ENCODE data around the gene LRTM1. TPM values are rescaled to one million over a fixed set of nuclear protein-coding genes. Genes with fewer than 3 reads are reported as not detected.

The LRTM1 gene
- total RNA-seq, 4 donors from 2014 or later: not detected

- H3K27ac ChIP-seq (replicated peaks in 1 of 4): peak overlapping the region; percentile 84 to 90 (median 88)
- 96% methylated on average over 3 of the region's 3 CpGs for WGBS
- H3K4me1 ChIP-seq: peaks cover 14 to 65% (median 56%) of the 10 kb centered on the region in 4 donors
- H3K36me3 ChIP-seq: no peaks in the 10 kb centered on the region
- no peaks in the 10 kb centered on the region for H3K27me3 ChIP-seq
- DNase-seq (ENCODE audit: extremely low spot score): no peak
- H3K9me3 ChIP-seq: no peaks in the 10 kb centered on the region
- TF ChIP-seq CTCF (IDR thresholded peaks at IDR 0.05) (no peak), POLR2AphosphoS5 (IDR thresholded peaks at IDR 0.05) (no peak), POLR2A (IDR thresholded peaks at IDR 0.05; ENCODE audit: low read depth) (no peak), EP300 (IDR thresholded peaks at IDR 0.05) (no peak)
- intact Hi-C loops (cut with DNase I): no loop called here
- H3K4me3 ChIP-seq: no peak overlapping the region
These were observed 38.1 kb downstream of the LRTM1 start for GRCh38 chr3:54889731-54890130.

GRCh38 chr3:54888873-54889272 is 39.0 kb downstream of the LRTM1 start:
- 78% methylated on average over 1 of the region's 1 CpG for WGBS
- Histone ChIP-seq H3K4me3 (no peak overlapping the region), H3K27me3 (no peaks in the 10 kb centered on the region), H3K27ac (replicated peaks in 1 of 4) (peak overlapping the region; percentile 84 to 90 (median 88)), H3K9me3 (no peaks in the 10 kb centered on the region), H3K36me3 (no peaks in the 10 kb centered on the region), H3K4me1 (peaks cover 14 to 65% (median 56%) of the 10 kb centered on the region in 4 donors)
- no peak for TF ChIP-seq POLR2A (IDR thresholded peaks at IDR 0.05; ENCODE audit: low read depth)
- peak; percentile 73 to 92 for TF ChIP-seq POLR2AphosphoS5 (IDR thresholded peaks at IDR 0.05)
- peak; percentile 64 for TF ChIP-seq EP300 (IDR thresholded peaks at IDR 0.05)
- no peak for DNase-seq (ENCODE audit: extremely low spot score)
- intact Hi-C loops (cut with DNase I): no loop called here

GRCh38 chr3:54888162-54888561 is 39.7 kb downstream of the LRTM1 start:
- Histone ChIP-seq H3K4me1 (peaks cover 14 to 63% (median 57%) of the 10 kb centered on the region in 4 donors), H3K27ac (replicated peaks in 1 of 4) (peak overlapping the region; percentile 69 to 89 (median 86)), H3K9me3 (no peaks in the 10 kb centered on the region), H3K27me3 (no peaks in the 10 kb centered on the region), H3K36me3 (no peaks in the 10 kb centered on the region), H3K4me3 (no peak overlapping the region)
- TF ChIP-seq POLR2A (IDR thresholded peaks at IDR 0.05; ENCODE audit: low read depth): no peak
- TF ChIP-seq CTCF (IDR thresholded peaks at IDR 0.05): no peak
- no peak for TF ChIP-seq EP300 (IDR thresholded peaks at IDR 0.05)
- intact Hi-C loops (cut with DNase I): no loop called here
- DNase-seq (ENCODE audit: extremely low spot score): no peak
- 96% methylated on average over 9 of the region's 9 CpGs for WGBS

GRCh38 chr3:54882129-54882833 is 45.6 kb downstream of the LRTM1 start:
- H3K27ac ChIP-seq (replicated peaks in 1 of 4): peak overlapping the region; percentile 63 to 71 (median 70)
- no peaks in the 10 kb centered on the region for H3K9me3 ChIP-seq
- no peaks in the 10 kb centered on the region for H3K27me3 ChIP-seq
- 26% methylated on average over 3 of the region's 3 CpGs for WGBS
- H3K4me3 ChIP-seq: no peak overlapping the region
- intact Hi-C loops (cut with DNase I): no loop called here
- H3K4me1 ChIP-seq: peaks cover 7 to 22% (median 20%) of the 10 kb centered on the region in 4 donors
- H3K36me3 ChIP-seq: no peaks in the 10 kb centered on the region
- TF ChIP-seq EP300 (IDR thresholded peaks at IDR 0.05) (no peak), CTCF (IDR thresholded peaks at IDR 0.05) (no peak), POLR2AphosphoS5 (IDR thresholded peaks at IDR 0.05) (peak in 1 of 2 donors; percentile 68), POLR2A (IDR thresholded peaks at IDR 0.05; ENCODE audit: low read depth) (no peak)
- no peak for DNase-seq (ENCODE audit: extremely low spot score)

GRCh38 chr3:54878145-54878544 is 49.7 kb downstream of the LRTM1 start:
- no peak for TF ChIP-seq CTCF (IDR thresholded peaks at IDR 0.05)
- no peak for TF ChIP-seq POLR2A (IDR thresholded peaks at IDR 0.05; ENCODE audit: low read depth)
- intact Hi-C loops (cut with DNase I): no loop called here
- WGBS: 69% methylated on average over 7 of the region's 7 CpGs

More at GRCh38 chr3:54878145-54878544, 49.7 kb downstream of the LRTM1 start:
- Histone ChIP-seq H3K4me1 (peaks cover 7 to 18% (median 18%) of the 10 kb centered on the region in 4 donors), H3K4me3 (no peak overlapping the region), H3K27me3 (no peaks in the 10 kb centered on the region), H3K27ac (replicated peaks in 1 of 4) (no peak overlapping the region), H3K36me3 (no peaks in the 10 kb centered on the region), H3K9me3 (no peaks in the 10 kb centered on the region)
- DNase-seq (ENCODE audit: extremely low spot score): no peak

Data from esophagus muscularis mucosa (tissue), 4 donors.